Stomach smooth muscle (tissue), 2 donors: ENCODE data around the gene SHKBP1.

ENCODE experiments used
- H3K27ac ChIP-seq: one replicate; pipeline ENCODE4 v1.7.0; 2013; ENCODE audit warnings: mild to moderate bottlenecking, low read length, inconsistent platforms
- H3K27me3 ChIP-seq, 2 donors: one replicate each; pipeline ENCODE4 v1.7.0; 2013; ENCODE audit warnings: low read length in 2 of 2; ENCODE audit not compliant: insufficient read depth in 2 of 2, control insufficient read depth in 1 of 2
- H3K36me3 ChIP-seq, 2 donors: one replicate each; pipeline ENCODE4 v1.7.0; 2013; ENCODE audit warnings: low read length in 2 of 2; ENCODE audit not compliant: control insufficient read depth in 2 of 2, insufficient read depth in 2 of 2
- H3K4me1 ChIP-seq: one replicate; pipeline ENCODE4 v1.7.0; 2013; ENCODE audit warnings: low read length; ENCODE audit not compliant: control insufficient read depth, insufficient read depth
- H3K4me3 ChIP-seq, 2 donors: one replicate each; pipeline ENCODE4 v1.7.0; 2013; ENCODE audit warnings: low read length in 2 of 2
- H3K9ac ChIP-seq, 2 donors: one replicate each; pipeline ENCODE4 v1.7.0; 2013; ENCODE audit warnings: low read length in 2 of 2, mild to moderate bottlenecking in 1 of 2
- H3K9me3 ChIP-seq, 2 donors: one replicate each; pipeline ENCODE4 v1.7.0; 2013; ENCODE audit warnings: low read length in 2 of 2; ENCODE audit not compliant: control insufficient read depth in 2 of 2
- donor health status: healthy.
- donor health status: Pancreatic carcinoma.

SHKBP1 gene

GRCh38 chr19:40596608-40597328, 20.1 kb downstream of the SHKBP1 start:
- H3K9me3 ChIP-seq: no peaks in the 10 kb centered on the region
- no peak overlapping the region for H3K27ac ChIP-seq
- peaks cover 38% of the 10 kb centered on the region for H3K4me1 ChIP-seq
- peaks cover 17 to 39% of the 10 kb centered on the region in 2 donors for H3K27me3 ChIP-seq
- no peak overlapping the region for H3K9ac ChIP-seq
- H3K4me3 ChIP-seq: peak overlapping the region in 1 of 2 donors; percentile 47
- no peaks in the 10 kb centered on the region for H3K36me3 ChIP-seq

- H3K9me3 ChIP-seq: no peaks in the 10 kb centered on the region
Measured at GRCh38 chr19:40597329-40597838, 20.7 kb downstream of the SHKBP1 start.

GRCh38 chr19:40598121-40598917, 21.6 kb downstream of the SHKBP1 start:
- Histone ChIP-seq H3K9me3 (no peaks in the 10 kb centered on the region), H3K4me3 (peak overlapping the region in 1 of 2 donors; percentile 62), H3K4me1 (peaks cover 51% of the 10 kb centered on the region), H3K27me3 (peaks cover 17 to 45% of the 10 kb centered on the region in 2 donors), H3K9ac (no peak overlapping the region), H3K36me3 (no peaks in the 10 kb centered on the region), H3K27ac (no peak overlapping the region)

More at GRCh38 chr19:40597329-40597838, 20.7 kb downstream of the SHKBP1 start:
- Histone ChIP-seq H3K9ac (no peak overlapping the region), H3K4me3 (peak overlapping the region in 1 of 2 donors; percentile 47), H3K27me3 (peaks cover 17 to 42% of the 10 kb centered on the region in 2 donors), H3K36me3 (no peaks in the 10 kb centered on the region), H3K27ac (no peak overlapping the region), H3K4me1 (peaks cover 43% of the 10 kb centered on the region)

- Histone ChIP-seq H3K4me1 (peaks cover 51% of the 10 kb centered on the region), H3K36me3 (no peaks in the 10 kb centered on the region), H3K27ac (no peak overlapping the region), H3K9ac (no peak overlapping the region), H3K4me3 (no peak overlapping the region), H3K27me3 (peaks cover 17 to 45% of the 10 kb centered on the region in 2 donors), H3K9me3 (no peaks in the 10 kb centered on the region)
Measured at GRCh38 chr19:40598918-40599307, 22.2 kb downstream of the SHKBP1 start.

- Histone ChIP-seq H3K9me3 (no peaks in the 10 kb centered on the region), H3K27me3 (peaks cover 16 to 43% of the 10 kb centered on the region in 2 donors), H3K27ac (peak overlapping the region; percentile 24), H3K4me1 (peaks cover 56% of the 10 kb centered on the region), H3K9ac (no peak overlapping the region), H3K36me3 (no peaks in the 10 kb centered on the region), H3K4me3 (peak overlapping the region in 1 of 2 donors; percentile 47)
Measured at GRCh38 chr19:40599331-40599901, 22.7 kb downstream of the SHKBP1 start.

- no peaks in the 10 kb centered on the region for H3K9me3 ChIP-seq
- no peaks in the 10 kb centered on the region for H3K36me3 ChIP-seq
- H3K4me1 ChIP-seq: peaks cover 62% of the 10 kb centered on the region
- peak overlapping the region in 1 of 2 donors; percentile 47 for H3K4me3 ChIP-seq
- H3K27me3 ChIP-seq: peaks cover 15 to 43% of the 10 kb centered on the region in 2 donors
- peak overlapping the region; percentile 53 for H3K27ac ChIP-seq
- peak overlapping the region in 1 of 2 donors; percentile 21 for H3K9ac ChIP-seq
Measured at GRCh38 chr19:40599902-40600569, 23.4 kb downstream of the SHKBP1 start.

- Histone ChIP-seq H3K27me3 (peaks cover 15 to 39% of the 10 kb centered on the region in 2 donors), H3K4me3 (peak overlapping the region in 1 of 2 donors; percentile 47), H3K9me3 (no peaks in the 10 kb centered on the region), H3K9ac (peak overlapping the region; percentile 21), H3K27ac (peak overlapping the region; percentile 53), H3K36me3 (no peaks in the 10 kb centered on the region), H3K4me1 (peaks cover 68% of the 10 kb centered on the region)
Measured at GRCh38 chr19:40600570-40601133, 24.0 kb downstream of the SHKBP1 start.

- H3K4me1 ChIP-seq: peaks cover 72% of the 10 kb centered on the region
- H3K27me3 ChIP-seq: peaks cover 15 to 36% of the 10 kb centered on the region in 2 donors
- H3K9ac ChIP-seq: peak within 1 kb of the TSS; percentile 64 to 68
Measured at GRCh38 chr19:40601134-40601974, 24.7 kb downstream of the SHKBP1 start, which contains the start of gene LTBP4. Gene LTBP4 (plus strand): TSS chr19:40601369. CDS start chr19:40601388, 19 bp downstream.

GRCh38 chr19:40603071-40603388, 26.4 kb downstream of the SHKBP1 start:
- H3K9ac ChIP-seq: peak overlapping the region; percentile 29 to 68
- H3K27ac ChIP-seq: peak overlapping the region; percentile 73
- H3K36me3 ChIP-seq: no peaks in the 10 kb centered on the region
- H3K9me3 ChIP-seq: no peaks in the 10 kb centered on the region
- H3K27me3 ChIP-seq: peaks cover 8 to 23% of the 10 kb centered on the region in 2 donors
- peak overlapping the region; percentile 77 to 81 for H3K4me3 ChIP-seq
- H3K4me1 ChIP-seq: peaks cover 67% of the 10 kb centered on the region

More at GRCh38 chr19:40601134-40601974, 24.7 kb downstream of the SHKBP1 start, which contains the start of gene LTBP4:
- Histone ChIP-seq H3K36me3 (no peaks in the 10 kb centered on the region), H3K4me3 (peak within 1 kb of the TSS; percentile 77 to 81), H3K27ac (peak within 1 kb of the TSS; percentile 53), H3K9me3 (no peaks in the 10 kb centered on the region)
